HCT116 (cell line): ENCODE data around the gene TPX2. TPM values are rescaled to one million over a fixed set of nuclear protein-coding genes. Genes with fewer than 3 reads are reported as not detected.

Experiments
- ATAC-seq: fragments of 200-7000 bp; cut with Tn5 transposase; 2 replicates; pipeline ENCODE4 v1.9.1; 2020; ENCODE audit warnings: mild to moderate bottlenecking, moderate library complexity
- BruUV-seq: library from RNA; stranded (reverse); fragments of 400-500 nt; replicated peaks from 2 replicates; lab custom pipeline; 2021; lab: Mats Ljungman, UMichigan
- CTCF ChIA-PET: fragments of 300-600 bp; sonication (Branson Sonifier 250); formaldehyde crosslinking; loops from one replicate; lab custom pipeline; 2021; ENCODE audit warnings: antibody characterized with exemption; lab: Charles Lee
- POLR2A ChIA-PET: fragments of 300-600, 350-600 bp; sonication (Branson Sonifier 250); formaldehyde crosslinking; loops from one replicate; lab custom pipeline; 2021; ENCODE audit warnings: antibody characterized with exemption; lab: Charles Lee
- RAD21 ChIA-PET, 2 experiments: fragments of 300-600 bp; sonication (Branson Sonifier 250); formaldehyde crosslinking; loops; one replicate each; lab custom pipeline; 2023; ENCODE audit warnings: low total read pairs in 2 of 2; ENCODE audit not compliant: uncharacterized antibody in 2 of 2, unreplicated experiment in 2 of 2, low non-redundant PET in 1 of 2; lab: Charles Lee
- DNase-seq: peaks from one replicate; pipeline ENCODE4 v3.0.0-alpha.2; 2010; ENCODE audit warnings: low read depth, low spot score
- H2AFZ ChIP-seq: fragments of 200-600 bp; shearing (Covaris generic), sonication (generic); 2 replicates; pipeline ENCODE4 v1.6.1; 2017; ENCODE audit warnings: low read depth, mixed run types, mixed read lengths, antibody characterized with exemption, low read length; ENCODE audit not compliant: poor library complexity, severe bottlenecking
- H3K27ac ChIP-seq: 2 replicates; pipeline ENCODE4 v1.5.1; 2012; ENCODE audit warnings: low read depth, low read length
- H3K27me3 ChIP-seq: fragments of 200-600 bp; sonication (generic); 2 replicates; pipeline ENCODE4 v1.6.1; 2016; ENCODE audit warnings: mixed run types, low read length, mixed read lengths; ENCODE audit not compliant: insufficient read depth
- H3K36me3 ChIP-seq, 2 experiments: fragments of 200-500 bp in 1 of 2; fragments of 200-600 bp in 1 of 2; sonication (Bioruptor generic) in 1 of 2; sonication (generic) in 1 of 2; 2 replicates each; pipeline versions ENCODE4 v1.5.1 to v1.6.1; 2014 to 2016; ENCODE audit warnings: low read length in 2 of 2, inconsistent platforms in 1 of 2, mixed read lengths in 1 of 2, mixed run types in 1 of 2; ENCODE audit not compliant: insufficient read depth in 2 of 2, control insufficient read depth in 1 of 2
- H3K4me1 ChIP-seq, 2 experiments: fragments of 200-600 bp in 1 of 2; sonication (generic) in 1 of 2; 2 replicates each; pipeline versions ENCODE4 v1.5.1 to v1.6.1; 2012 to 2017; ENCODE audit warnings: low read length in 2 of 2, inconsistent platforms in 1 of 2, mild to moderate bottlenecking in 1 of 2, mixed read lengths in 1 of 2, mixed run types in 1 of 2, moderate library complexity in 1 of 2; ENCODE audit not compliant: insufficient read depth in 2 of 2, control insufficient read depth in 1 of 2
- H3K4me2 ChIP-seq: fragments of 200-600 bp; sonication (generic); 2 replicates; pipeline ENCODE4 v1.6.1; 2017; ENCODE audit warnings: mixed run types, low read length, mixed read lengths
- H3K4me3 ChIP-seq, 2 experiments: fragments of 200-600 bp in 1 of 2; sonication (generic) in 1 of 2; replicated peaks in 1 of 2; 2 replicates each; pipeline ENCODE4 v1.5.1; 2011 to 2016; ENCODE audit warnings: low read length in 2 of 2, control low read depth in 1 of 2, low read depth in 1 of 2, mild to moderate bottlenecking in 1 of 2, mixed read lengths in 1 of 2, mixed run types in 1 of 2
- H3K79me2 ChIP-seq: fragments of 200-600 bp; sonication (generic); 2 replicates; pipeline ENCODE4 v1.6.1; 2017; ENCODE audit warnings: mild to moderate bottlenecking, mixed run types, low read length, moderate library complexity, mixed read lengths; ENCODE audit not compliant: insufficient read depth
- H3K9ac ChIP-seq: fragments of 200-600 bp; sonication (generic); 2 replicates; pipeline ENCODE4 v1.6.1; 2016; ENCODE audit warnings: low read length, mixed read lengths
- H3K9me2 ChIP-seq: fragments of 200-600 bp; sonication (generic), shearing (Covaris generic); 2 replicates; pipeline ENCODE4 v1.6.1; 2017; ENCODE audit warnings: mixed run types, mild to moderate bottlenecking, moderate library complexity; ENCODE audit not compliant: insufficient read depth
- H3K9me3 ChIP-seq, 2 experiments: fragments of 200-500 bp in 1 of 2; fragments of 200-600 bp in 1 of 2; sonication (Bioruptor generic) in 1 of 2; sonication (generic) in 1 of 2; 2 replicates each; pipeline ENCODE4 v1.6.1; 2014 to 2017; ENCODE audit warnings: low read length in 2 of 2, mixed read lengths in 2 of 2, inconsistent platforms in 1 of 2, low read depth in 1 of 2, mild to moderate bottlenecking in 1 of 2, mixed run types in 1 of 2, moderate library complexity in 1 of 2; ENCODE audit not compliant: control insufficient read depth in 1 of 2, insufficient read depth in 1 of 2
- H4K20me1 ChIP-seq: fragments of 200-600 bp; sonication (generic), shearing (Covaris generic); 2 replicates; pipeline ENCODE4 v1.6.1; 2017; ENCODE audit warnings: mixed run types, mild to moderate bottlenecking, moderate library complexity; ENCODE audit not compliant: insufficient read depth
- CBX3 ChIP-seq: IDR thresholded peaks from 2 replicates; pipeline ENCODE4 v1.6.1; 2012; ENCODE audit warnings: low read depth
- CEBPB ChIP-seq: IDR thresholded peaks from 2 replicates; pipeline ENCODE4 v1.6.1; 2012; ENCODE audit warnings: low read depth
- ELF1 ChIP-seq: IDR thresholded peaks from 2 replicates; pipeline ENCODE4 v1.6.1; 2012; ENCODE audit warnings: low read depth, borderline replicate concordance
- EZH2 ChIP-seq: fragments of 200-600 bp; sonication (generic); IDR thresholded peaks from 2 replicates; pipeline ENCODE4 v1.6.1; 2017; ENCODE audit warnings: antibody characterized with exemption, mixed run types
- EZH2phosphoT487 ChIP-seq: fragments of 200-600 bp; IDR thresholded peaks from 2 replicates; pipeline ENCODE4 v1.6.1; 2018; ENCODE audit warnings: antibody characterized with exemption, borderline replicate concordance
- JUND ChIP-seq: IDR thresholded peaks from 2 replicates; pipeline ENCODE4 v1.6.1; 2012
- POLR2A ChIP-seq: IDR thresholded peaks from 2 replicates; pipeline ENCODE4 v1.7.0; 2011; ENCODE audit warnings: borderline replicate concordance; ENCODE audit not compliant: insufficient read depth, insufficient read length; ENCODE audit errors: extremely low read depth
- POLR2AphosphoS5 ChIP-seq: IDR thresholded peaks from 2 replicates; pipeline ENCODE4 v1.6.1; 2011; ENCODE audit warnings: mild to moderate bottlenecking, low read depth, low read length, moderate library complexity
- RAD21 ChIP-seq: IDR thresholded peaks from 2 replicates; pipeline ENCODE4 v1.6.1; 2012; ENCODE audit warnings: low read depth, mild to moderate bottlenecking
- REST ChIP-seq: IDR thresholded peaks from 2 replicates; pipeline ENCODE4 v1.6.1; 2012; ENCODE audit warnings: low read depth
- SRF ChIP-seq: IDR thresholded peaks from 2 replicates; pipeline ENCODE4 v1.6.1; 2012; ENCODE audit warnings: low read depth
- ZBTB33 ChIP-seq: IDR thresholded peaks from 2 replicates; pipeline ENCODE4 v1.6.1; 2011; ENCODE audit warnings: mild to moderate bottlenecking, low read length, moderate library complexity; ENCODE audit not compliant: insufficient replicate concordance; ENCODE audit errors: extremely low read depth
- ZFX ChIP-seq: fragments of 450-650 bp; IDR thresholded peaks from 2 replicates; pipeline ENCODE4 v1.6.1; 2017
- ZNF274 ChIP-seq: fragments of 200-500 bp; sonication (Bioruptor generic); IDR thresholded peaks from 2 replicates; pipeline ENCODE4 v1.6.1; 2014; ENCODE audit warnings: mild to moderate bottlenecking, low read depth, low read length, inconsistent platforms
- intact Hi-C: fragments of 100-400 bp; cut with micrococcal nuclease; formaldehyde crosslinking; loops from 2 replicates; pipeline ENCODE4 v1.10.0; 2022
- total RNA-seq: library from RNA; stranded (reverse); gene quantifications from one replicate; pipeline ENCODE4 v1.2.1, GENCODE V29; 2021; ENCODE audit not compliant: unreplicated experiment

Gene TPX2
- total RNA-seq, 1 experiment from 2014 or later, result 163 TPM

GRCh38 chr20:31758521-31758920, 19.4 kb downstream of the TPX2 start:
- Histone ChIP-seq H4K20me1 (0 out of 2 replicates have a peak, but pooled peaks cover 6% of the 10 kb centered on the region), H3K79me2 (peaks cover 100% of the 10 kb centered on the region), H3K27me3 (no peaks in the 10 kb centered on the region), H2AFZ (no peak overlapping the region), H3K9me3 (no peaks in the 10 kb centered on the region), H3K4me1 (no peaks in the 10 kb centered on the region), H3K27ac (no peak overlapping the region), H3K9me2 (no peaks in the 10 kb centered on the region), H3K4me3 (no peak overlapping the region), H3K4me2 (no peak overlapping the region), H3K9ac (no peak overlapping the region), H3K36me3 (peaks cover 23 to 44% of the 10 kb centered on the region in 2 experiments)
- TF ChIP-seq ZBTB33 (no peak), RAD21 (no peak)
- ChIA-PET RAD21 (no interaction called here), CTCF (no interaction called here), POLR2A (no interaction called here)
- no TSS peak for BruUV-seq
- ATAC-seq, result no peak
- DNase-seq, result no peak
- intact Hi-C loops, result no loop called here

GRCh38 chr20:31758991-31759390, 19.9 kb downstream of the TPX2 start:
- no peaks in the 10 kb centered on the region for H3K9me3 ChIP-seq
- H3K36me3 ChIP-seq, result peaks cover 23 to 42% of the 10 kb centered on the region in 2 experiments
- H3K9ac ChIP-seq, result no peak overlapping the region
- H3K27me3 ChIP-seq, result no peaks in the 10 kb centered on the region
- POLR2A ChIA-PET, result no interaction called here
- no peak for ATAC-seq
- no peak for DNase-seq
- H3K27ac ChIP-seq, result no peak overlapping the region
- H3K4me2 ChIP-seq, result no peak overlapping the region
- 0 out of 2 replicates have a peak, but pooled peaks cover 6% of the 10 kb centered on the region for H4K20me1 ChIP-seq
- BruUV-seq, result no TSS peak
- H3K9me2 ChIP-seq, result no peaks in the 10 kb centered on the region
- intact Hi-C loops, result no loop called here
- no peak overlapping the region for H3K4me3 ChIP-seq
- peaks cover 98% of the 10 kb centered on the region for H3K79me2 ChIP-seq
- H3K4me1 ChIP-seq, result no peaks in the 10 kb centered on the region
- RAD21 ChIA-PET, result no interaction called here
- CTCF ChIA-PET, result no interaction called here
- H2AFZ ChIP-seq, result no peak overlapping the region
- TF ChIP-seq RAD21 (no peak), EZH2phosphoT487 (no peak), POLR2AphosphoS5 (no peak), SRF (no peak), ELF1 (no peak), ZBTB33 (no peak), ZNF274 (no peak), EZH2 (no peak), POLR2A (no peak), JUND (no peak), ZFX (no peak), REST (no peak), CBX3 (no peak), CEBPB (no peak)
